ENCODE results near the gene ZNF132. TPM values are rescaled to one million over a fixed set of nuclear protein-coding genes. Genes with fewer than 3 reads are reported as not detected.

The ZNF132 gene
- total and polyA plus RNA-seq, 5 donors from 2014 or later, result 0.76 to 2.0 (median 0.96) TPM

GRCh38 chr19:58396691-58397532 lies 43.0 kb downstream of the ZNF132 start:
- peaks cover 15% of the 10 kb centered on the region for H3K36me3 Mint-ChIP-seq
- H3K9me3 ChIP-seq (ENCODE audit: control insufficient read depth in 2 of 2, low read length in 2 of 2), result no peaks in the 10 kb centered on the region
- no peak for ATAC-seq (ENCODE audit: low read depth in 2 of 2)
- no peak for DNase-seq
- peaks cover 17% of the 10 kb centered on the region for H3K27me3 Mint-ChIP-seq
- H3K4me1 ChIP-seq (ENCODE audit: control insufficient read depth, insufficient read depth, low read length, poor library complexity, severe bottlenecking), result peaks cover 12% of the 10 kb centered on the region
- no peak overlapping the region for H3K4me3 ChIP-seq (ENCODE audit: low read depth, low read length)
- H3K27ac ChIP-seq (ENCODE audit: insufficient read depth, low read length, poor library complexity, severe bottlenecking), result no peak overlapping the region
- no peaks in the 10 kb centered on the region for H3K27me3 ChIP-seq (ENCODE audit: control insufficient read depth, insufficient read depth, low read length)
- no peaks in the 10 kb centered on the region for H3K9me3 Mint-ChIP-seq
- H3K4me3 Mint-ChIP-seq, result no peak overlapping the region
- H3K4me1 Mint-ChIP-seq, result peaks cover 0 to 24% (median 9%) of the 10 kb centered on the region in 4 donors
- peaks cover 29% of the 10 kb centered on the region for H3K36me3 ChIP-seq (ENCODE audit: control insufficient read depth, insufficient read depth, low read length)
- H3K27ac Mint-ChIP-seq, result no peak overlapping the region

- Mint-ChIP-seq H3K27me3 (peaks cover 15% of the 10 kb centered on the region), H3K9me3 (no peaks in the 10 kb centered on the region), H3K27ac (no peak overlapping the region), H3K4me3 (peak overlapping the region in 1 of 4 donors; percentile 47), H3K4me1 (peaks cover 0 to 23% (median 5%) of the 10 kb centered on the region in 4 donors), H3K36me3 (peaks cover 15% of the 10 kb centered on the region)
- Histone ChIP-seq H3K27ac (ENCODE audit: insufficient read depth, low read length, poor library complexity, severe bottlenecking) (no peak overlapping the region), H3K27me3 (ENCODE audit: control insufficient read depth, insufficient read depth, low read length) (no peaks in the 10 kb centered on the region), H3K9me3 (ENCODE audit: control insufficient read depth in 2 of 2, low read length in 2 of 2) (no peaks in the 10 kb centered on the region), H3K4me3 (ENCODE audit: low read depth, low read length) (no peak overlapping the region), H3K36me3 (ENCODE audit: control insufficient read depth, insufficient read depth, low read length) (peaks cover 31% of the 10 kb centered on the region), H3K4me1 (ENCODE audit: control insufficient read depth, insufficient read depth, low read length, poor library complexity, severe bottlenecking) (peaks cover 7% of the 10 kb centered on the region)
- ATAC-seq (ENCODE audit: low read depth in 2 of 2) (no peak), DNase-seq (no peak)
Measured at GRCh38 chr19:58395979-58396627, 43.9 kb downstream of the ZNF132 start.

GRCh38 chr19:58395220-58395978 lies 44.6 kb downstream of the ZNF132 start, which contains the start of gene RNF225:
Gene RNF225 (plus strand): TSS chr19:58395656. CDS start chr19:58396090, 434 bp downstream.
- peaks cover under 1% of the 10 kb centered on the region for H3K4me1 ChIP-seq (ENCODE audit: control insufficient read depth, insufficient read depth, low read length, poor library complexity, severe bottlenecking)
- H3K27me3 ChIP-seq (ENCODE audit: control insufficient read depth, insufficient read depth, low read length), result no peaks in the 10 kb centered on the region
- no peaks in the 10 kb centered on the region for H3K9me3 Mint-ChIP-seq
- DNase-seq (no peak), ATAC-seq (ENCODE audit: low read depth in 2 of 2) (no peak)
- H3K4me1 Mint-ChIP-seq, result peaks cover 0 to 25% (median 7%) of the 10 kb centered on the region in 4 donors
- peak within 1 kb of the TSS in 2 of 4 donors; percentile 47 to 61 for H3K4me3 Mint-ChIP-seq
- no peak within 1 kb of the TSS for H3K4me3 ChIP-seq (ENCODE audit: low read depth, low read length)
- no peak within 1 kb of the TSS for H3K27ac ChIP-seq (ENCODE audit: insufficient read depth, low read length, poor library complexity, severe bottlenecking)
- peaks cover 36% of the 10 kb centered on the region for H3K36me3 ChIP-seq (ENCODE audit: control insufficient read depth, insufficient read depth, low read length)
- H3K27ac Mint-ChIP-seq, result no peak within 1 kb of the TSS
- no peaks in the 10 kb centered on the region for H3K9me3 ChIP-seq (ENCODE audit: control insufficient read depth in 2 of 2, low read length in 2 of 2)
- peaks cover 13% of the 10 kb centered on the region for H3K27me3 Mint-ChIP-seq
- peaks cover 20% of the 10 kb centered on the region for H3K36me3 Mint-ChIP-seq

- Histone ChIP-seq H3K27me3 (ENCODE audit: control insufficient read depth, insufficient read depth, low read length) (no peaks in the 10 kb centered on the region), H3K36me3 (ENCODE audit: control insufficient read depth, insufficient read depth, low read length) (peaks cover 36% of the 10 kb centered on the region), H3K4me3 (ENCODE audit: low read depth, low read length) (no peak overlapping the region), H3K27ac (ENCODE audit: insufficient read depth, low read length, poor library complexity, severe bottlenecking) (no peak overlapping the region), H3K9me3 (ENCODE audit: control insufficient read depth in 2 of 2, low read length in 2 of 2) (no peaks in the 10 kb centered on the region), H3K4me1 (ENCODE audit: control insufficient read depth, insufficient read depth, low read length, poor library complexity, severe bottlenecking) (no peaks in the 10 kb centered on the region)
- ATAC-seq (ENCODE audit: low read depth in 2 of 2), result no peak
- no peak for DNase-seq
- no peaks in the 10 kb centered on the region for H3K9me3 Mint-ChIP-seq
- H3K36me3 Mint-ChIP-seq, result peaks cover 20% of the 10 kb centered on the region
- H3K27ac Mint-ChIP-seq, result no peak overlapping the region
- peak overlapping the region in 1 of 4 donors; percentile 61 for H3K4me3 Mint-ChIP-seq
- H3K27me3 Mint-ChIP-seq, result peaks cover 13% of the 10 kb centered on the region
- peaks cover 0 to 23% (median 7%) of the 10 kb centered on the region in 4 donors for H3K4me1 Mint-ChIP-seq
Measured at GRCh38 chr19:58394821-58395219, 45.1 kb downstream of the ZNF132 start.

GRCh38 chr19:58393725-58394033 lies 46.3 kb downstream of the ZNF132 start:
- Histone ChIP-seq H3K27ac (ENCODE audit: insufficient read depth, low read length, poor library complexity, severe bottlenecking) (no peak overlapping the region), H3K36me3 (ENCODE audit: control insufficient read depth, insufficient read depth, low read length) (peaks cover 44% of the 10 kb centered on the region), H3K4me1 (ENCODE audit: control insufficient read depth, insufficient read depth, low read length, poor library complexity, severe bottlenecking) (peaks cover 5% of the 10 kb centered on the region), H3K27me3 (ENCODE audit: control insufficient read depth, insufficient read depth, low read length) (no peaks in the 10 kb centered on the region), H3K4me3 (ENCODE audit: low read depth, low read length) (no peak overlapping the region), H3K9me3 (ENCODE audit: control insufficient read depth in 2 of 2, low read length in 2 of 2) (no peaks in the 10 kb centered on the region)
- Mint-ChIP-seq H3K36me3 (peaks cover 27% of the 10 kb centered on the region), H3K4me3 (peak overlapping the region in 1 of 4 donors; percentile 68), H3K9me3 (no peaks in the 10 kb centered on the region), H3K27ac (no peak overlapping the region), H3K27me3 (peaks cover 8% of the 10 kb centered on the region), H3K4me1 (peaks cover 7 to 26% (median 13%) of the 10 kb centered on the region in 4 donors)
- ATAC-seq (ENCODE audit: low read depth in 2 of 2) (no peak), DNase-seq (no peak)

- Histone ChIP-seq H3K4me3 (ENCODE audit: low read depth, low read length) (no peak overlapping the region), H3K36me3 (ENCODE audit: control insufficient read depth, insufficient read depth, low read length) (peaks cover 44% of the 10 kb centered on the region), H3K27ac (ENCODE audit: insufficient read depth, low read length, poor library complexity, severe bottlenecking) (no peak overlapping the region), H3K4me1 (ENCODE audit: control insufficient read depth, insufficient read depth, low read length, poor library complexity, severe bottlenecking) (peaks cover 9% of the 10 kb centered on the region), H3K9me3 (ENCODE audit: control insufficient read depth in 2 of 2, low read length in 2 of 2) (no peaks in the 10 kb centered on the region), H3K27me3 (ENCODE audit: control insufficient read depth, insufficient read depth, low read length) (no peaks in the 10 kb centered on the region)
- peaks cover 8% of the 10 kb centered on the region for H3K27me3 Mint-ChIP-seq
- H3K9me3 Mint-ChIP-seq, result no peaks in the 10 kb centered on the region
- peaks cover 7 to 32% (median 15%) of the 10 kb centered on the region in 4 donors for H3K4me1 Mint-ChIP-seq
- peak overlapping the region in 2 of 4 donors; percentile 44 to 68 for H3K4me3 Mint-ChIP-seq
- no peak for DNase-seq
- no peak overlapping the region for H3K27ac Mint-ChIP-seq
- ATAC-seq (ENCODE audit: low read depth in 2 of 2), result no peak
- H3K36me3 Mint-ChIP-seq, result peaks cover 27% of the 10 kb centered on the region
Measured at GRCh38 chr19:58392945-58393724, 46.8 kb downstream of the ZNF132 start.

- ATAC-seq (ENCODE audit: low read depth in 2 of 2), result no peak
- H3K9me3 Mint-ChIP-seq, result peaks cover 0 to 1% (median 0%) of the 10 kb centered on the region in 7 donors
- Histone ChIP-seq H3K9me3 (ENCODE audit: control insufficient read depth in 2 of 2, low read length in 2 of 2) (no peaks in the 10 kb centered on the region), H3K4me1 (ENCODE audit: control insufficient read depth, insufficient read depth, low read length, poor library complexity, severe bottlenecking) (peaks cover 32% of the 10 kb centered on the region), H3K36me3 (ENCODE audit: control insufficient read depth, insufficient read depth, low read length) (peaks cover 24% of the 10 kb centered on the region), H3K27me3 (ENCODE audit: control insufficient read depth, insufficient read depth, low read length) (no peaks in the 10 kb centered on the region), H3K4me3 (ENCODE audit: low read depth, low read length) (peak overlapping the region; percentile 89), H3K27ac (ENCODE audit: insufficient read depth, low read length, poor library complexity, severe bottlenecking) (peak overlapping the region; percentile 96)
- peaks cover 12% of the 10 kb centered on the region for H3K36me3 Mint-ChIP-seq
- H3K4me3 Mint-ChIP-seq, result peak overlapping the region; percentile 95 to 97 (median 96)
- H3K27ac Mint-ChIP-seq, result peak overlapping the region in 2 of 3 donors; percentile 94
- no peak for DNase-seq
- no peaks in the 10 kb centered on the region for H3K27me3 Mint-ChIP-seq
- peaks cover 13 to 52% (median 30%) of the 10 kb centered on the region in 4 donors for H3K4me1 Mint-ChIP-seq
Measured at GRCh38 chr19:58388175-58388526, 51.8 kb downstream of the ZNF132 start.
